Suppressor macrophage treated with lipopolysaccharide for 1 hour (primary cell): Measurements from ENCODE around the gene MAD1L1.

ENCODE experiments used
- DNase-seq, 3 donors: peaks; one replicate each; pipeline ENCODE4 v3.0.0-alpha.2; 2020 to 2022

Gene MAD1L1

GRCh38 chr7:1946025-1946772 lies 286.5 kb downstream of the MAD1L1 start:
- peak in 2 of 3 donors; percentile 31 to 40 for DNase-seq

DNA sequence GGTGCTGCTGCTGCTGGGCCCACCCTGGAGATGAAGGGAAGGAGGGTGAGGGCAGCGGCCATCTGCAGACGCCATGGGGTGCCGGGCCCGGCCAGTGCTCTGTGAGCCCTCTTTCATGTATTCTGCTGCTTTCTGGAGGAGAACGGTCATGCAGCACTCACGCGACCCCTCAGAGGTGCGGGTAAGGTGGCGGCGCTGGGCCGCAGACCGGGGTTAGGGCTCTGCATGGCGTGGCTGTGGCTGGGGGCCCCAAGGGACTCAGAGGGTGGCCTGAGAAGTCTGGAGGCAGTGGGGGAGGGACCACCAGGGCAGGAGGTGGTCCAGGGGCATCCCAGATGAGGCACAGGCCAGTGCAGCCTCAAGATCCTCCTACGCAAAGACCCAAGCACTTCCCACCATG lies 287.2 kb downstream of the MAD1L1 start:
- DNase-seq: no peak

DNA sequence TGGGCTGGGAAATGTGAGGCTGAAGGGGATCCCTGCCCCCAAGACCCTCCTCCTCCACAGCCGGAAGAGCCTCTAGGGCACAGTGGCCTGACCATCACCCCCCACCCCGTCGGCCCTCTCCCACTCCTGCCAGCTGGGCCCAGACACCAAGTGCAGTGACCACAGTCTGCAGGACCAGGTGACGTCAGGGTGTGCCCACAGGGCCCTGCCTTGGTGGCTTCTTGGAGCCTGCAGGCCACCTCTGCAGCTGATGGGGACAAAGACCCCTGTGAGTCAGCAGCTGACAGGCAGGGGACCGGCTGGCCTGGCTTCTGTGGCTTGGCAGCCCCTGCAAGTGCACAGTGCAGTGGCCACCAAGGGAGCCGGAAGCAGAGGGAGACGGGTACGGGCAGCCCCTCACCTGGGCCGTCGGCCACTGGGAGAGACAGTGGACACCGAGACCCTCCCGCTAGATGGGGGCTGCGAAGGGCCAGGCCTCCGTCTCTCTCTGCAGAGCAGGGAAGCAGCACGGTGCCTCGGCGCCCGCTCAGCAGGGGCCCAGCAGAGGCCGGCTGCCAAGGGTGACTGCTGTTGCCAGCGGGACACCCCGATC lies 288.0 kb downstream of the MAD1L1 start:
- DNase-seq: no peak

GRCh38 chr7:1943933-1944618 lies 288.7 kb downstream of the MAD1L1 start:
- no peak for DNase-seq

DNA sequence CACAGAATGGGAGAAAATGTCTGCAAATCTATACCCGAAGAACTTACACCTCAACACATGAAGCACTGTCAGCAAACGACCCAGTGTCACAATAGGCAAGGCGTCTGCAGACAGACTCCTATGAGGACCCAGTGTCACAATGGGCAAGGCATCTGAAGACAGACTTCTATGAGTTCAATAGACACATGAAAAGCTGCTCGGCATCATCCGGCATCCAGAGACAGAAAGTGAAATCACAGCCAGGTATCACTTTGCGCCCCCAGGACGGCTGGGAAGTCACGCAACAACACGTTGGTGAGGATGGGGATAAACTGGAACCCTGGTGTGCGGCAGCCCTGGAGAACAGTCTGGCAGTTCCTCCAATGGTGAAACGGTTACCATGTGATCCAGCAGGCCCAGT lies 289.4 kb downstream of the MAD1L1 start:
- no peak for DNase-seq

DNA sequence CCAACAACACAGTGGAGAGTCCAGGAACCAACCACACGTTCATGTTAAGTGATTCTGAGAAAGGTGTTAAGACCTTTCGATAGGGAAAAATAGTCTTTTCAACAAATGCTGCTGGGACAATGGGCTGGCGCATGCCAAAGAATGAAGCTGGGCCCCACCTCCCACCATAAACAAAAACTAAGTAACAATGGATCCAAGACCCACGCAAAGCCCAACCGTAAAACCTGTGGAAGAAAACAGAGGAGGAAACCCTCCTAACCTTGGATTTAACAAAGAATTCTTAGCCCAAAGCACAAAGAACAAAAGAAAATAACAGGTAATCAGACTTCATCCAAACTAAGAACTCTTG lies 289.8 kb downstream of the MAD1L1 start:
- no peak for DNase-seq

DNA sequence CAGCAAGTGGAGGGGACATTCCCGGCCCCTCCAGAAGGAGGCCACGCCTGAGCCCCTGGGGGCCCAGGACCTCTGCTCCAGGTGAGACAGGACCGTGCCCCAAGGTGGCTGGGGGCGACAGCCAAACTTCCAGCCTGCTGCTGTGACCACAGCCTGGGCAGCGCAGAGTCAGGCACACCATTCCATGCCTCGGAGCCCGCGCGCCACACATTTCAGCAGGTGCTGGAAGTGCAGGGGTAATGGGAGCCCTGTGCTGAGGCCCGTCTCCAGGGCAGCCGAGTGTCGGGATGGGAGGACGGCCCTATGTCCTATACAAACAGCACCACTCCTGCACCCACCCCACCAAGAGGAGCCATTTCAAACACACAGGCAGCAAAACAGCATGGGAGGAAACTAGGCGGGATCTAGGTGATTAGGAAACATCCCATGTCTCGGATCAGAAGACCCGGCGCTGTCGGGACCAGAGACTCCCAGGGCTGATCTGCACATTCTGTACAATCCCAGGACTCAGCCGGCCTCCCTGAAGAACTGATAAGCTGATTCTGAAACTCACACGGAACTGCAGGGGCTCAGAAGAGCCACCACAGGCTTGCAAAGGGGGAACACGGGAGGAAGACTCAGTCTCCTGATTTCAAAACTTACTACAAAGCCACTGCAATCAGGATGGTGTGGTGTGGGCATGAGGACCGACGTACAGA lies 290.4 kb downstream of the MAD1L1 start:
- DNase-seq: peak; percentile 39 to 46 (median 43)

DNA sequence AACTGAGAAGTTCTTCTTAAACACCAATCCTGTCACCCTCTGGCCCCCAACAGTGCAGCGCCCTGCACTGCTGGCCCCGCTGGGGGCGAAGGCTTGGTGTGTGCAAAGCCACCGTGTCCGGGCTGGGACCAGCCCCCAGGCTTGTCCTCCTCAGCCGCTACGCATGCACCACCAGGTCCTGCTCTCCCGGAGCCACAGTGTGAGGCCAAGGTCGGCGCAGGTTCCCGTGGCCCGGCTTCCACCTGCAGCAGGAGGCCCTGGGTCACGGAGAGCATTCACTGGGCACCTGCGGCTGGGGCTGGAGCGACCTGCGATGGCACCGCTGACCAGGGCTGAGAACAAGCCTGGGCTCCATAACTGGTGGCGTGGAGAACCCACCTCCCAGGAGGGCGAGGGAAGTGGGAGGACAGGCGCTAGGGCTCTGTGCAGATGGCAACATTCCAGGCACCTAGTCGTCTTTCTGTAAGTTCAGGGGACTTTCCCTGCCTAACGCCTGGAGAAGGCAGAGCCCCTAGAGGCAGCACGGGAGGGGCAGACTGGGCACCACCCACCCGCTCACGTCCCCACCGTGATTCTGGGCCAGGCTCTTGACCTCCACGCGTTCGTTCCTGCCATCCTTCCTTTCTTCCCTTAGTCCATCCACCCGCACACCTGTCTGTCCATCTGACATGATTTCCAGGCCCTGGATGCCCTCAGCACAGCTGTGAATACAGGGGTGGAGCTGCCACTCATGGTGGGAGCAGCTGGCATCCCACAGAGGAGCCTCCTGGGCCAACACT lies 291.1 kb downstream of the MAD1L1 start:
- DNase-seq: peak; percentile 29 to 56 (median 34)

- no peak for DNase-seq
These were observed 291.9 kb downstream of the MAD1L1 start for GRCh38 chr7:1940863-1941262.

DNA sequence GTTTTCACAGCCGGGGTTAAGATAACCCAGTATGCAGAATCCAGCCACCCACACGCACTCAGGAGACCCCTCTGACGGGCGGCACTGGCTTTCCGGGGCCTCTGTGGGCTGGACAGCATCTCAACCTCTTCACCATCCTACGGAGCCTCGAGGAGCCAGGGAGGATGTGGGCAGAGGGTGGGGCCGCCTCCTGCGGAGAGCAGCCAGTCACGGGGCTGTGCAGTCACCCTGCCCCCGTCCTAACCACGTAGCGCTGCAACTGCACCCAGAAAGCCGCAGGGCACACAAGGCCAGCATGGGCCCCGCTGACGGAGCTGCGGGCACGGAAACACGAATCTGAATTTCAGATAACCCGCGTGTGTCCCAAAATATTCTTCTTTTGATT lies 292.4 kb downstream of the MAD1L1 start:
- DNase-seq: peak; percentile 91 to 95 (median 95)

DNA sequence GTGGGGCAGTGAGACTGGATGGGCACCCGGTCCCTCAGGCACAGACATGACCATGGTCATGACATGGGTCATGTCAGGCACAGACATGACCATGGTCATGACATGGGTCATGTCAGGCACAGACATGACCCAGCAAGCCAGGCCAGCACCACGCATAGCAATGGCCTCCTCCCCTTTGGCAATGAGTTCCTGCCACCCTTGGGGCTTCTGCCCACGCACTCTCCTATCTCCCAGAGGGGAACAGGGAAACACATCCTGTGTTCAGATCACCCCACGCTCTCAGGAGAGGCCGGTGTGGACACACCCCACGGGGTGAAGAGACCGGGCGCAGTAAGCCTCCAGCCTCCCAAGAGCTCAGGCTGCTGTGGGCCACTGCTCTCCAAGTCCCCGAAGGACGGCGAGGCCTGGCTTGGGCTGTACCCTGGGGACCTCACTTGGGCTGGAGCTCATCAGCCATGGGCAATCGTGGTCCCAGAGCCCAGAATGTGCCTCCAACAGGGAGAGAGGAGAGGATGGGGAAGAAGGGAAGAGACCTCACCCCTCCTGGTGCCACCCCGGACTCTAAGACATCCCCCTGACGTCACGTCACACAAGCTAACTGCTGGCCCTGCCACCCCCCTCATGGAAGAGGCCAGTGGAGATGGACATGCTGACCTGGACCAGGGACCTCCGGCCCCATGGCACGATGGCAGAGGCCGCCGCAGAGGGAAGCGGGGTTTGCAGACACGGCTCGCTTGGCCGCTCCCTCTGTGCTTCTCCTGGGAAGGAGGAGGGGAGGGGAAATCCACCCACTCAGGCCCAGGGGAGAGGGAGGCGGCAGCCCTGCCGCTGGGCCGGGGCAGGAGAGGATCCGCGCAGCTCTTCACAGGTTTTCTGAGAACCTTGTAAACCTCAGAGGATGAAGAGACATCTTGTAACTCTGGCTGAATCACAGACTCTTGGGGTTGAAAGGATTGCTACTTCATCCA lies 293.0 kb downstream of the MAD1L1 start:
- peak; percentile 66 to 76 (median 70) for DNase-seq

DNA sequence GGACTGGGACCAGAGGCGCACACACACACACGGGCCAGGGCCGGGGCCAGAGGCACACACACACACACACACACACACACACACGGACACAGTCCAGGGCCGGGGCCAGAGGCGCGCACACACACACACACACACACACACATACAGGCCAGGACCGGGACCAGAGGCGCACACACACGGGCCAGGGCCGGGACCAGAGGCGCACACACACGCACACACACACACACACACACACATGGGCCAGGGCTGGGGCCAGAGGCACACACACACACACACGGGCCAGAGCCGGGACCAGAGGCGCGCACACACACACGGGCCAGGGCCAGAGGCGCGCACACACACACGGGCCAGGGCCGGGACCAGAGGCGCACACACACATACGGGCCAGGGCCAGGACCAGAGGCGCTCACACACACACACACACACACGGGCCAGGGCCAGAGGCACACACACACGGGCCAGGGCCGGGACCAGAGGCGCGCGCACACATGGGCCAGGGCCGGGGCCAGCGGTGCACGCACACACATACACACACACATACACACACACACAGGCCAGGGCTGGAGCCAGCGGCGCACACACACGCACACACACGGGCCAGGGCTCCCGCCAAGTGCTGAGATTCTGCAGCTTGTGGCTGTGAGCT lies 293.8 kb downstream of the MAD1L1 start:
- DNase-seq: no peak

GRCh38 chr7:1937252-1937605 lies 295.5 kb downstream of the MAD1L1 start:
- no peak for DNase-seq

GRCh38 chr7:1936531-1937251 lies 296.1 kb downstream of the MAD1L1 start:
- DNase-seq: no peak

- DNase-seq: no peak
These were observed 296.8 kb downstream of the MAD1L1 start for GRCh38 chr7:1936006-1936310.

- DNase-seq: no peak
These were observed 297.4 kb downstream of the MAD1L1 start for GRCh38 chr7:1935176-1936005.

GRCh38 chr7:1934756-1935155 lies 298.0 kb downstream of the MAD1L1 start:
- DNase-seq: no peak

DNA sequence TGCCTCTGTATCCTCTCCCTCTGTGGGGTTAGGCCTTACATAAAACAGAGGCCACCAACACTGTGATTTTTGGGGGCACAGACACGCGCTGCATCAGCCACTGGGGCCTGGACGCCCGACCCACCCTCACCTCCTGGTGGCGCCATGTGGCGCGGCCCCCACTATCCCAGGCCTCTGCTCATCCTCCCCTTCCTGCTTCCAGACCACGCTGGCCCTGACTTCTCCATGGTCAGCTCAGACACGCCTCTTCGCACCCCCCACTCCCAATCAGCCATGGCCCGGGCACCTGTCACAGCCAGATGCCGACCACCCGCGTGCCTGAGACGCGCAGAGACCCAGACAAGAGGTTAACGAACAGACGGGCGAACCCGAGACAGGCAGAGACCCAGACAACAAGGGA lies 298.7 kb downstream of the MAD1L1 start:
- no peak for DNase-seq

DNA sequence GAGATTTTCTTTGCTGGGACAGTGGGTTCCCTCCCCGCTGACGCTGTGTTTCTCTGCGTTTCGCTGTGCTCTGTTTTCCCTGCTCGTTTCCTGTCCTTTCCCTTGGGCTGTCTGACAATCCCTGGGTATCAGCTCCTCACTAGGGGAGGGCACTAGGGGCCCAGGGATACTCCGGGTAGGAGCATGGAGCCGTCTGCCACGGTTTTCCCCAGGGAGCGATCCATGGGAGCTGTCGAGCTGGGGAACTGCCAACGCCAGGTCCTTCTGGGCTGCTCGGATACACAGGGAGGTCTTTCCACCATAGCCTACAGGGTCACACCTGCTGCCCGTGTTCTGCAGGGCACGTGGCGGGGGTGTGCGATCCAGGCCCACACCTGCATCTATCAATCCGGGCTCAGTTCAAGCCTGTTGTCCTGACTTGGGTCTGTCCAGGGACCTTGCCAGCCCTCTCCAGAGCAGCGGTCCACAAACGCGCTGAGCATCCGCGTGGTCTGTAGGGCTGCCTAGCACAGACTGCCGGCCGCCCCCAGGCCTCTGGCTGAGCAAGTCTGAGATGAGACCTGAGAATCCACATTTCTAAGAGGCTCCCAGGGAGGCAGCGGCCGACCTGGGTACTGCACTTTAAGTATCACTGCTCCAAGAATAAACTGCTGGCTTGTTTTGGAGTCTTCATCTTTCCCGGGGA lies 299.5 kb downstream of the MAD1L1 start:
- no peak for DNase-seq
